HG02610 (cell line): ENCODE results near the gene TAF11L4.
"Not testable (repeated sequence)": the region's sequence is repeated elsewhere in the genome, so short reads cannot be mapped to it uniquely, and the experiment has no call there.

Source experiments
- ATAC-seq: cut with Tn5 transposase; IDR thresholded peaks from one replicate; pipeline ENCODE4 v1.9.1; 2021; ENCODE audit warnings: mild to moderate bottlenecking, moderate library complexity; ENCODE audit not compliant: unreplicated experiment

TAF11L4 gene

DNA sequence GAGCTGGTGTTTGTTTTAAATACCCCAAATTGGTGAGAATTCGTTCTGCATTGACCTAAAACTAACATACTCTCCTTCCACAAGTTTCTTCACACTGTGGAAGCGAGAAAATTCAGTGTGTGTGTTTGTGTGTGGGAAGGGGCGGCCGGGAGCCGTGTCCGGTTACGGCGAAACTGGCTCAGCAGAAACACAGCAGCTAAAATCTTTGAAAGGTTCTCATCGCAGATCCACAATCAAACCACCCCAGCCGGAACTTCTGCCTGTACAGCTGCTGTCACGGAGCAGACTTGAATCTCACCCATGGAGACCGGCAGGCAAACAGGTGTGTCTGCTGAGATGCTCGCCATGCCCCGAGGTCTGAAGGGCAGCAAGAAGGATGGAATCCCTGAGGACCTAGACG is at the start of gene TAF11L4:
Gene TAF11L4 (plus strand): TSS at position 301 of the 400 bp plus-strand sequence.
- not testable (repeated sequence) for ATAC-seq

DNA sequence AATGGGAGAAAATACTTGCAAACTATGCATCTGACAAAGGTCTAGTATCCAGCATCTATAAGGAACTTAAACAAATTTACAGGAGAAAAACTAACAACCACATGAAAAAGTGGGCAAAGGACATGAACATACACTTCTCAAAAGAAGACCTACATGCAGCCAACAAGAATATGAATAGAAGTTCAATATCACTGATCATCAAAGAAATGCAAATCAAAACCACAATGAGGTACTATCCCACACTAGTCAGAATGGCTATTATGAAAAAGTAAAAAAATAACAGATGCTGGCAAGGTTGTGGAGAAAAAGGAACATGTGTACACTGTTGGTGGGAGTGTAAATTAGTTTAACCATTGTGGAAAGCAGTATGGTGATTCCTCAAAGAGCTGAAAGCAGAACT is 46.5 kb upstream of the TAF11L4 start:
- ATAC-seq: peak; percentile 87

DNA sequence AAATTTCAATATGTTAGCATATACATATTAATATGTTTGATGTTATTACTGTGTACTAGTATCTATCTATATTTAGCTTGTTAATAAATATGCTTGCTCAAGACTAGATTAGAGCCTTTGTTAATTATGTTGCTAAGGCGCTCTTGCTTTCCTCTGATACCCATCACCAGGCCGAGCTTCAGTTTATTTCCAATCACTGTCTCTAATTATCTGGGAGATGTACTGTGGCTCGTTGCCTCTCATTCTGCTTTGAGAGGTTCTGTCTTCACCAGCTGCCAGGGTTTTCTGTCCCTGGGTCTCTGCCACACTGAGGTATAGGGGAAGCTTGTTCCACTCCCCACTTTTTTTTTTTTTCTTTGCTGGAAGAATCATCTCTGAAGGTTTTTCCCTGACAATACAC is 44.6 kb upstream of the TAF11L4 start:
- ATAC-seq: no peak

DNA sequence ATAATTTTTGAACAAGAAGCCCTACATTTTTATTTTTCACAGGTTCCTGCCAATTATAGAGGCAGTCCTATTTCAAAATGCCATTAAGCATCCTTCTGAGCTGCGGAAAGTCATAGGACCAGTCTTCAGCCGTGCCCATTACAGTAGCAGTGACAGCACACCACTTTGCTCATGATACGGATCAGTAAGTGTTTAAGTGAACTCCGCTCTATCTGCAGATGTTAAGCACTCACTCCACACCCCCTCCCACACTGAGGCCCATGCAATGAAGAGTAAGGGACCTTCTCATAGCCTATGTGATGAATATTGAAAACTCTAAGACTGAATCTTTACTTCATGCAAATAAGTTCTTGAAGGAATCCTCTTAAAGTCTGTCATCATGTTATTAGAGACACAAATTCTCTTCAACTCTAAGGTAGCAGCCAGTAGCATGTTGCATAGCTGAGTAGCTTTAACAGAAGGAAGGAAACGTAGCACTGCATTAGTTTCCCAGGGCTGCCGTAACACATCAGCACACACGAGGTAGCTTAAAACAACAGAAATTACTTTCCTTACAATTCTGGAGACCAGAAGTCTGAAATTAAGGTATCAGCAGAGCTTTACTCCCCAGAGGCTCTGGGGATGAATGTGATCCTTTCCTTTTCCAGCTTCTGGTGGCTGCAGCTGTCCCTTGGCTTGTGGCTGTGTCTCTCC is 43.9 kb upstream of the TAF11L4 start:
- no peak for ATAC-seq

DNA sequence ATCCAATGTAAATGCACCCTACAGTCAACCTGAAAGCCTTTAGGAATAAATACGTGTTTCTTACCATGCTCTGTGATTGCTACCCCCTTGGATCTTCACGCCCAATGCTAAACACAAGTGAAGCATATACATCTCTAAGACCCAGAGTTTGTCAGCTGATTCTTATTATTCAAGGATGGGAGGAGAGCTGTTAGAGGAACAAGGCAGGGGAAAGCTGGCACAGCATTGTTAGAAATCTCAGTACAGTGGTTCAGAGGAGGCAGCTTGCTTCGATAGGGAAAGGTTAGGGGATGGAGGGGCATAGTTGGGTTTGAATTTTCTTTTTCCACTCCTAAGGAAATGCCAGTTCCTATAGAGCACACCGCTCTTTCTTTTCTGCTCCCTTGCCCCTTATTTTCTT is 40.2 kb upstream of the TAF11L4 start:
- no peak for ATAC-seq

DNA sequence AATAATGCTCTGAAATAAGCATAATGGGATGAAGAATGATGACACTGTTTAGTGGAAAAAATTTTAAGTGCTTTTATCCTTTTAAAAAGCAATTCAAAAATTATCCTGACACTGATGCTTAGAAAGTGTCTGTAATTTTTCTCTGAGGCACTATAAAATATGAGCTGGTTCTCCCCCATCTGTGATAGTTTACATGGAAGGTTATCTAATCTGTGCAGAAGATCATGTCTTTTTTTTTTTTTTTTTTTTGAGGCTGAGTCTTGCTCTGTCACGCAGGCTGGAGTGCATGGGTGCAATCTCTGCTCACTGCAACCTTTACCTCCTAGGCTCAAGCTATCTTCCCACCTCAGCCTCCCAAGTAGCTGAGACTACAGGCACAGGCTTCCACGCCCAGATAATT is 38.8 kb upstream of the TAF11L4 start:
- no peak for ATAC-seq

DNA sequence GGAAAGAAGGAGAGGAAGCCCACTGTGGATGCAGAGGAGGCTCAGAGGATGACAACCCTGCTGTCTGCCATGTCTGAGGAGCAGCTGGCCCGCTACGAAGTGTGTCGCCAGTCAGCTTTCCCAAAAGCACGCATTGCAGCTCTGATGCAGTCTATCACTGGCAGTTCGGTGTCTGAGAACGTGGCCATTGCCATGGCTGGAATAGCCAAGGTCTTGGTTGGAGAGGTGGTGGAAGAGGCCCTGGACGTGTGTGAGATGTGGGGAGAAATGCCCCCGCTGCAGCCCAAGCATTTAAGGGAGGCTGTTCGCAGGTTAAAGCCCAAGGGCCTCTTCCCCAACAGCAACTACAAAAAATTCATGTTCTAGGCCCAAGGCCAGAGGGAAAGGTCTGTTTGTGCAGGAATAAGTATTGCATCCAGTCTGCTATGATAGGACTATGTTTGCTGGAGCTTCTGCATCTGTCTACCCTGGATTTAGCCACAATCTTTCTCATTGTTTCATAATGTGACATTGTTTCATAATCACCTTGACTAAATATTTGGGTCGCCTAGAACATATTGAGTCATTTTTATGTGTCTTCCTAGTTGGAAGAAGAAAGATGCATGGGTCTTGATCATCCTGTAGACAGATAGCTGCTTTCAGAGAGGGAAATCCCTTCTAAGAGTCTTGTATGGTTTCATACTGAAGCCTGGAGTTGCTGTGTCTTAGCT is 35.0 kb upstream of the TAF11L4 start:
- ATAC-seq: not testable (repeated sequence)

DNA sequence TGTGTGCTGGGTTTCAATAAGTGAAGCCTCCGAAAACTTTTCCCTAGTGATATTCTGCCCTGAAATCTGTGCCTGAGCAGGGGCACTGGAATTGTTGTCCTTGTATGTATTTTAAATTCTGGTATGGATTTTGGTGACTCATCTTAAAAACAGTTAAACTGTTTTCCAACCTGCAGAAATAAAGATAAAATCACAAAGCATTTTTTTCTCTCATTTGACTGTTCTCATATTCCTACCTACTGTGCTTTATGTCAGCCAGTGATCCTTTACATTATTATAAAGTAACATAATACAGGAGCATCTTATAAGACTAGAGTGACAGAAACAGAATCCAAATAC is 34.5 kb upstream of the TAF11L4 start:
- no peak for ATAC-seq

DNA sequence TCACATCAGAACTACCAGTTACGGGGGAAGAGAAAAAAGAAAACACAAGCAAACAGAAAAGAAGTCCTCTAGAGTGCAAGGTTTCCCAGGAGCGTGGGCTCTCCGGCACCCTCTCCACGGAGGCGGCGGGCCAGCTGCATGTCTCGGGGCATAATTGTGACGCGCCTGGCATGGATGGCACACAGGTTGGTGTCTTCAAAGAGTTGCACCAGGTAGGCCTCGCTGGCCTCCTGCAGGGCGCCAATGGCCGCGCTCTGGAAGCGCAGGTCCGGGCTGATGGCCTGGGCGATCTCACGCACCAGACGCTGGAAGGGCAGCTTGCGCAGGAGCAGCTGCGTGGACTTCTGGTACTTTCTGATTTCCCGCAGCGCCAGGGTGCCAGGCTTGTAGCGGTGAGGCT is 30.3 kb upstream of the TAF11L4 start:
- ATAC-seq: not testable (repeated sequence)

DNA sequence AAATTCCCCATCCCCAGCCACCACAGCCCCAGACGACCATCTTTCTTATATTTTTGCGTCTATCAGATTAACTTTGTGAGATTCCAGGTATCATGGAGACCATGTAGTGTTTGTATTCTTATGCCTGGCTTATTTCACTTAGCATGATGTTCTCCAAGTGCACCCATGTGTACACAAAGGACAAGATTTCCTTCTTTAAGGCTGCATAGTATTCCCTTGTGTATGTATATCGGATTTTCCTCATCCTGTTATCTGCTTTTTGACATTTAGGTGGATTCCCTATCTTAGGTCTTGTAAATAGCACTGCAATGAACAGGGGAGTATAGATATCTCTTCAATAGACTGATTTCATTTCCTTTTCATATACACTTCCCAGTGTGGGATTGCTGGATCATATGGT is 28.8 kb upstream of the TAF11L4 start:
- no peak for ATAC-seq

DNA sequence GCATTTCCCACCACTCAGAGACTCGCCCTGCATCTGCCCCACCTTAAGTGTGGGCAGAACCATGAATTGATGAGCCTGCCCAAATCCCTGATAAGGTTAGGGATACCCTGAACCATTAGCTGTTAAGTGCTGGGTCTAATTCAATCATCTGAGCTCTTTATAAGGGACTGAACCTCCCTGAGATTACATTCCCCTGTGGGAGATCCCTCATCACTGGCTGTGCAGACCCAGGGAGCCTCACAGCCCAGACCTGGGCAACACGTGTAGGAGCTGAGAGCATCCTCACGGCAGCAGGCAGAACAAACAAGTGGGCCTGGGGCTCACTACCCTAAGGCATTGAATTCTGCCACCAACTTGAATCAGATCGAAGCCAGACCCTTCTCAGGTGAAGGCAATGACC is 24.2 kb upstream of the TAF11L4 start:
- no peak for ATAC-seq

DNA sequence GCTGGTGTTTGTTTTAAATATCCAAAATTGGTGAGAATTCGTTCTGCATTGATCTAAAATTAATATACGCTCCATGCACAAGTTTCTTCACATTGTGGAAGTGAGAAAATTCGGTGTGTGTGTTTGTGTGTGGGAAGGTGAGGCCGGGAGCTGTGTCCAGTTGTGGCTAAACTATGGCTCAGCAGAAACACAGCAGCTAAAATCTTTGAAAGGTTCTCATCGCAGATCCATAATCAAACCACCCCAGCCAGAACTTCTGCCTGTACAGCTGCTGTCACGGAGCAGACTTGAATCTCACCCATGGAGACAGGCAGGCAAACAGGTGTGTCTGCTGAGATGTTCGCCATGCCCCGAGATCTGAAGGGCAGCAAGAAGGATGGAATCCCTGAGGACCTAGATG is 23.7 kb upstream of the TAF11L4 start, which contains the start of gene TAF11L2:
Gene TAF11L2 (plus strand): TSS at position 301 of the 400 bp plus-strand sequence.
- ATAC-seq: not testable (repeated sequence)

DNA sequence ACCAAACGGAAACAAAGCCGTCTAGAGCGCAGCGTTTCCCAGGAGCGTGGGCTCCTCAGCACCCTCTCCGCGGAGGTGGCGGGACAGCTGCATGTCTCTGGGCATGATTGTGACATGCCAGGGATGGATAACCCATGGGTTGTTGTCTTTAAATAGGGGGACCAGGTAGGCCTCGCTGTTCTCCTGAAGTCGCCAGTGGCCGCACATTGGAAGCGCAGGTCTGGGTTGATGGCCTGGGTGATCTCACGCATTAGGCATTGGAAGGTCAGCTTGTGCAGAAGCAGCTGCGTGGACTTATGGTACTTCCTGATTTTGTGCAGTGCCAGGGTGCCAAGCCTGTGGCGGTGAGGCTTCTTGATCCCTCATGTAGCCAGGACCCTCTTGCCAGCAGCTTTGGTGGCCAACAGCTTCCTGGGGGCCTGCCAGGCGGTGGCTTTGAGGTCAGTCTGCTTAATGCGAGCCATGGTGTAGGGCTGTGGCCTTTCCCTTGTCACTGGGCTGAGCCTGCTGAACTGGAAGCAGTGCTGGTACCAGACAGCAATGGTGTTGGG is 9.8 kb upstream of the TAF11L4 start:
- no peak for ATAC-seq

DNA sequence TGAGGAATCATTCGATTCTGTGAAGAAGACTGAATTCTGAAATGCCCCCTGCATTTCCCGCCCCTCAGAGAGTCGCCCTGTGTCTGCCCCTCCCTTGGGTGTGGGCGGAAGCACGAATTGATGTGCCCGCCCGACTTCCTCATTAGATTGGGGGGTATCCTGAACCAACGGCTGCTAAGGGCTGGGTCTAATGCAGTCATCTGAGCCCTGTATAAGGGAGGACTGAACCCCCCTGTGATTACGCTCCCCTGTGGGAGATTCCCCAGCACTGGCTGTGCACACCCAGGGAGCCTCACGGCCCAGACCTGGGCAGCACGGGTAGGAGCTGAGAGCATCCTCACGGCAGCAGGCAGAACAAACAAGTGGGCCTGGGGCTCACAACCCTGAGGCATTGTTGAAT is 4.1 kb upstream of the TAF11L4 start:
- ATAC-seq: not testable (repeated sequence)

DNA sequence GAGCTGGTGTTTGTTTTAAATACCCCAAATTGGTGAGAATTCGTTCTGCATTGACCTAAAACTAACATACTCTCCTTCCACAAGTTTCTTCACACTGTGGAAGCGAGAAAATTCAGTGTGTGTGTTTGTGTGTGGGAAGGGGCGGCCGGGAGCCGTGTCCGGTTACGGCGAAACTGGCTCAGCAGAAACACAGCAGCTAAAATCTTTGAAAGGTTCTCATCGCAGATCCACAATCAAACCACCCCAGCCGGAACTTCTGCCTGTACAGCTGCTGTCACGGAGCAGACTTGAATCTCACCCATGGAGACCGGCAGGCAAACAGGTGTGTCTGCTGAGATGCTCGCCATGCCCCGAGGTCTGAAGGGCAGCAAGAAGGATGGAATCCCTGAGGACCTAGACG is 3.5 kb upstream of the TAF11L4 start, which contains the start of gene TAF11L3:
Gene TAF11L3 (plus strand): TSS at position 301 of the 400 bp plus-strand sequence.
- not testable (repeated sequence) for ATAC-seq

DNA sequence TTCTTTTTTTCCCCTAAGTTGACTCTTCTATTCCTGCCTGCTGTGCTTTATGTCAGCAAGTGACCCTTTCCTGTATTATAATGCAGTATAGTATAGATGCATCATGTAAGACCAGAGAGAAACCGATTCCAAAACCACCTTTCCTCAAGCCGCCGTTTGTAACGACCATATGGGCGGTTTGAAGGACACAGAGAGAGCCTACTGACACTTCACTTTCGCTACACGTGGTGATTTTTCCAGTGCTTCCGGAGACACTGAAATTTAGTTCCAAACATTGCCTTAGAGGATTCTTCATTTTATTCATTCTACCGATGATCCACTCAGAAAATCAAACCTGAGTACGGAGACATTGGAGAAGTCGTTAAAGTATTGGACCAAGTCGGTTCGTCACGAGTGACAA is 2.1 kb upstream of the TAF11L4 start:
- not testable (repeated sequence) for ATAC-seq

DNA sequence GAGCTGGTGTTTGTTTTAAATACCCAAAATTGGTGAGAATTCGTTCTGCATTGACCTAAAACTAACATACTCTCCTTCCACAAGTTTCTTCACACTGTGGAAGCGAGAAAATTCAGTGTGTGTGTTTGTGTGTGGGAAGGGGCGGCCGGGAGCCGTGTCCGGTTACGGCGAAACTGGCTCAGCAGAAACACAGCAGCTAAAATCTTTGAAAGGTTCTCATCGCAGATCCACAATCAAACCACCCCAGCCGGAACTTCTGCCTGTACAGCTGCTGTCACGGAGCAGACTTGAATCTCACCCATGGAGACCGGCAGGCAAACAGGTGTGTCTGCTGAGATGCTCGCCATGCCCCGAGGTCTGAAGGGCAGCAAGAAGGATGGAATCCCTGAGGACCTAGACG is 3.3 kb downstream of the TAF11L4 start, which contains the start of gene TAF11L5:
Gene TAF11L5 (plus strand): TSS at position 301 of the 400 bp plus-strand sequence.
- not testable (repeated sequence) for ATAC-seq

DNA sequence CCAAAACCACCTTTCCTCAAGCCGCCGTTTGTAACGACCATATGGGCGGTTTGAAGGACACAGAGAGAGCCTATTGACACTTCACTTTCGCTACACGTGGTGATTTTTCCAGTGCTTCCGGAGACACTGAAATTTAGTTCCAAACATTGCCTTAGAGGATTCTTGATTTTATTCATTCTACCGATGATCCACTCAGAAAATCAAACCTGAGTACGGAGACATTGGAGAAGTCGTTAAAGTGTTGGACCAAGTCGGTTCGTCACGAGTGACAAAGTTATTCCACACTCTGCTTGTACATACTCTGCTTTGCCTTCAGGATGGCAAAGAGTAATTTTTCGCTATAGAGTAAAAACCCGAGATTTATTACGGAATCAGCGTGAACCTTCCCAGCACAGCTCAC is 4.9 kb downstream of the TAF11L4 start:
- not testable (repeated sequence) for ATAC-seq

DNA sequence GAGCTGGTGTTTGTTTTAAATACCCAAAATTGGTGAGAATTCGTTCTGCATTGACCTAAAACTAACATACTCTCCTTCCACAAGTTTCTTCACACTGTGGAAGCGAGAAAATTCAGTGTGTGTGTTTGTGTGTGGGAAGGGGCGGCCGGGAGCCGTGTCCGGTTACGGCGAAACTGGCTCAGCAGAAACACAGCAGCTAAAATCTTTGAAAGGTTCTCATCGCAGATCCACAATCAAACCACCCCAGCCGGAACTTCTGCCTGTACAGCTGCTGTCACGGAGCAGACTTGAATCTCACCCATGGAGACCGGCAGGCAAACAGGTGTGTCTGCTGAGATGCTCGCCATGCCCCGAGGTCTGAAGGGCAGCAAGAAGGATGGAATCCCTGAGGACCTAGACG is 6.8 kb downstream of the TAF11L4 start, which contains the start of gene TAF11L6:
Gene TAF11L6 (plus strand): TSS at position 301 of the 400 bp plus-strand sequence.
- ATAC-seq: not testable (repeated sequence)
